ENCODE measurements around the gene PIP.
"Not testable (repeated sequence)": the region's sequence is repeated elsewhere in the genome, so short reads cannot be mapped to it uniquely, and the experiment has no call there.

The PIP gene

GRCh38 chr7:143148050-143148449 lies 16.2 kb downstream of the PIP start:
- no peak for DNase-seq (ENCODE audit: low read depth)
- TF ChIP-seq CTCF (IDR thresholded peaks at IDR 0.05; ENCODE audit: control insufficient read depth, extremely low read depth, insufficient read depth) = no peak
- H3K4me3 ChIP-seq (ENCODE audit: low read depth, low read length) = no peak overlapping the region

DNA sequence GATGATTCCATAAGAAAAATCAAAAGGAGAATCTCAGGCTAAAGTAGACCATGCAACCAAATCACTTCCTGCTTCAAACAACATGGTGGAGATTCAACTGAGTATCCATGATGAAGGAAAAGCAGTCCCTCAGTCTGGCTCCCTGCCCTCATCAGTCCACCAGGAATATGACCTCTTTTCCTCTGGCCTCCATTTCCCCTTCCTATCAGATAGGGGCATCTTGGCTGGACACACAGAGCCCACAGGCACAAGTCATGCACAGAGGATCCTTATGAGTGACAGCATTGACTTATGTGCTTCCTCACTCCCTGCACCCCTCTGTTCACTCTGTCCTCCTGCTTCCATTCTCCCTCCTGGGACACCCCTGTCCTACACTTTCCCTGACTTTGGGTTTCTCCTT lies 16.8 kb downstream of the PIP start:
- TF ChIP-seq CTCF (IDR thresholded peaks at IDR 0.05; ENCODE audit: control insufficient read depth, extremely low read depth, insufficient read depth) = no peak
- no peak for DNase-seq (ENCODE audit: low read depth)
- H3K4me3 ChIP-seq (ENCODE audit: low read depth, low read length) = no peak overlapping the region

DNA sequence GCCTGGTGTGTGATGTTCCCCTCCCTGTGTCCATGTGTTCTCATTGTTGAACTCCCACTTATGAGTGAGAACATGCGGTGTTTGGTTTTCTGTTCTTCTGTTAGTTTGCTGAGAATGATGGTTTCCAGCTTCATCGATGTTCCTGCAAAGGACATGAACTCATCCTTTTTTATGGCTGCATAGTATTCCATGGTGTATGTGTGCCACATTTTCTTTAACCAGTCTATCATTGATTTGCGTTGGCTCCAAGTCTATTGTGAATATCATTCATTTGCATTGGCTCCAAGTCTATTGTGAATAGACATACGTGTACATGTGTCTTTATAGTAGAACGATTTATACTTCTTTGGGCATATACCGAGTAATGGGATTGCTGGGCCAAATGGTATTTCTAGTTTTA lies 18.8 kb downstream of the PIP start:
- not testable (repeated sequence) for H3K4me3 ChIP-seq (ENCODE audit: low read depth, low read length); DNase-seq (ENCODE audit: low read depth)

- H3K4me3 ChIP-seq (ENCODE audit: low read depth, low read length); DNase-seq (ENCODE audit: low read depth): not testable (repeated sequence)
Observed at GRCh38 chr7:143158617-143159016, 26.7 kb downstream of the PIP start.

- H3K4me3 ChIP-seq (ENCODE audit: low read depth, low read length) = no peak overlapping the region
- no peak for DNase-seq (ENCODE audit: low read depth)
- TF ChIP-seq CTCF (IDR thresholded peaks at IDR 0.05; ENCODE audit: control insufficient read depth, extremely low read depth, insufficient read depth) = no peak
Observed at GRCh38 chr7:143171697-143172096, 39.8 kb downstream of the PIP start.

DNA sequence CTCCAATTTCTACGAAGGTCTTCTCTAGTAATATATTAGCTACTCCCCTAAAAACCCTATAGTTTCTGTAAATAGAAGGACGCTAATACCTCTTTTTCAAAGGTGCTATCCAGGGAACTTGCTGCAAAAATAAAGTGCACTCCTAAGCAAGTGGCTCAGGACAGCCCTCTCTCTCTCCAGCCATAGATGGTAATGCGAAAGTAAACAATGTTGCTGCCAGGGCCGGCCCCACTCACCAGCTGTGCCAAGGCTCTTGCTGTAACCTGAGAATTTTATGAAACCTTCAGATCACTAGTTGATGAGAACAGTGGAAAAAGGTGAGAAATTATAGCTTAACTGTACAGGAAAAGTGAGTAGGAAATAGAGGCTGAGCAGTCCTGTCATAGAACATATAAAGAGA lies 40.5 kb downstream of the PIP start:
- peak overlapping the region; percentile 32 for H3K4me3 ChIP-seq (ENCODE audit: low read depth, low read length)
- DNase-seq (ENCODE audit: low read depth) = peak; percentile 78
- no peak for TF ChIP-seq CTCF (IDR thresholded peaks at IDR 0.05; ENCODE audit: control insufficient read depth, extremely low read depth, insufficient read depth)

DNA sequence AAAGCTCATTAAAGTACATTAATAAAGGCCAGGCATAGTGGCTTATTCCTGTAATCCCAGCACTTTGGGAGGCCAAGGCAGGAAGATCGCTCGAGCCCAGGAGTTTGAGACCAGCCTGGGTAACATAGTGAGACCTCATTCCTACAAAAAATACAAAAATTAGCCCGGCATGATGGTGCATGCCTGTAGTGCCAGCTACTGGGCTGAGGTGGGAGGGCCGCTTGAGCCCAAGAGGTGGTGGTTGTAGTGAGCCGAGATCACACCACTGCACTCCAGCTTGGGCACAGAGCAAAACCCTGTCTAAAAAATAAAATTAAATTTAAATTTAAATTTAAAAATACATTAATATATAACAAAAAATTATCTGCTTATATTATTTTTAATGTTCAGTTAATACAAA lies 44.3 kb downstream of the PIP start:
- H3K4me3 ChIP-seq (ENCODE audit: low read depth, low read length) = no peak overlapping the region
- no peak for TF ChIP-seq CTCF (IDR thresholded peaks at IDR 0.05; ENCODE audit: control insufficient read depth, extremely low read depth, insufficient read depth)
- no peak for DNase-seq (ENCODE audit: low read depth)

- no peak overlapping the region for H3K4me3 ChIP-seq (ENCODE audit: low read depth, low read length)
- TF ChIP-seq CTCF (IDR thresholded peaks at IDR 0.05; ENCODE audit: control insufficient read depth, extremely low read depth, insufficient read depth) = no peak
- DNase-seq (ENCODE audit: low read depth) = no peak
Observed at GRCh38 chr7:143177374-143178119, 45.7 kb downstream of the PIP start.

DNA sequence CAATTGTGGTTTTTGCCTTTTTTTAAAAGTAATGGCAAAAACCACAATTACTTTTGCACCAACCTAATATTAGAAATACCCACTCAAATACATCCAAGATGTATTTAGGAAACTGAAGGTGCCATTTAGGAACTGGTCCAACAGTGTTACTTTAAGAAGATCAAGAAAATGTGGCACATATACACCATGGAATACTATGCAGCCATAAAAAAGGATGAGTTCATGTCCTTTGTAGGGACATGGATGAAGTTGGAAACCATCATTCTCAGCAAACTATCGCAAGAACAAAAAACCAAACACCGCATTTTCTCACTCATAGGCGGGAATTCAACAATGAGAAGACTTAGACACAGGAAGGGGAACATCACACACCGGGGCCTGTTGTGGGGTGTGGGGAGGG lies 48.9 kb downstream of the PIP start:
- DNase-seq (ENCODE audit: low read depth); H3K4me3 ChIP-seq (ENCODE audit: low read depth, low read length): not testable (repeated sequence)
